Measurements from ENCODE around the gene EPHA3.

Gene EPHA3

GRCh38 chr3:89488800-89489580, 381.6 kb downstream of the EPHA3 start:
- in situ Hi-C loops (cut with MboI; ENCODE audit: low pct_unique_long_range_greater_than_20kb, low sequenced_read_pairs): no loop called here
- DNase-seq: peak; percentile 49

GRCh38 chr3:89490129-89490528, 382.7 kb downstream of the EPHA3 start:
- DNase-seq: no peak
- in situ Hi-C loops (cut with MboI; ENCODE audit: low pct_unique_long_range_greater_than_20kb, low sequenced_read_pairs): no loop called here

GRCh38 chr3:89494734-89495133, 387.3 kb downstream of the EPHA3 start:
- in situ Hi-C loops (cut with MboI; ENCODE audit: low pct_unique_long_range_greater_than_20kb, low sequenced_read_pairs): no loop called here
- DNase-seq: no peak

GRCh38 chr3:89503891-89504391, 396.5 kb downstream of the EPHA3 start:
- in situ Hi-C loops (cut with MboI; ENCODE audit: low pct_unique_long_range_greater_than_20kb, low sequenced_read_pairs): no loop called here

GRCh38 chr3:89504432-89504831, 397.0 kb downstream of the EPHA3 start:
- no peak for DNase-seq
- in situ Hi-C loops (cut with MboI; ENCODE audit: low pct_unique_long_range_greater_than_20kb, low sequenced_read_pairs): no loop called here

More at GRCh38 chr3:89503891-89504391, 396.5 kb downstream of the EPHA3 start:
- DNase-seq: no peak

- DNase-seq: no peak
- in situ Hi-C loops (cut with MboI; ENCODE audit: low pct_unique_long_range_greater_than_20kb, low sequenced_read_pairs): no loop called here
Observed at GRCh38 chr3:89506462-89507103, 399.2 kb downstream of the EPHA3 start.

GRCh38 chr3:89521328-89521727, 413.9 kb downstream of the EPHA3 start:
- no peak for DNase-seq

GRCh38 chr3:89522155-89522554, 414.7 kb downstream of the EPHA3 start:
- no peak for DNase-seq
- in situ Hi-C loops (cut with MboI; ENCODE audit: low pct_unique_long_range_greater_than_20kb, low sequenced_read_pairs): no loop called here

More at GRCh38 chr3:89521328-89521727, 413.9 kb downstream of the EPHA3 start:
- in situ Hi-C loops (cut with MboI; ENCODE audit: low pct_unique_long_range_greater_than_20kb, low sequenced_read_pairs): no loop called here

- in situ Hi-C loops (cut with MboI; ENCODE audit: low pct_unique_long_range_greater_than_20kb, low sequenced_read_pairs): no loop called here
- no peak for DNase-seq
Observed at GRCh38 chr3:89525609-89526008, 418.2 kb downstream of the EPHA3 start.

GRCh38 chr3:89527736-89528305, 420.4 kb downstream of the EPHA3 start:
- in situ Hi-C loops (cut with MboI; ENCODE audit: low pct_unique_long_range_greater_than_20kb, low sequenced_read_pairs): no loop called here
- DNase-seq: no peak
